Stimulated activated CD8-positive, alpha-beta memory T cell treated with anti-CD3 and anti-CD28 coated beads, Interleukin-4, amount 100 ng/mL, for 4 hours (primary cell): Measurements from ENCODE around the gene HMGB4.

Experiments
- DNase-seq, 2 donors: peaks; one replicate each; pipeline ENCODE4 v3.0.0-alpha.2; 2020; ENCODE audit warnings: low read depth in 2 of 2, low spot score in 1 of 2

Gene HMGB4

DNA sequence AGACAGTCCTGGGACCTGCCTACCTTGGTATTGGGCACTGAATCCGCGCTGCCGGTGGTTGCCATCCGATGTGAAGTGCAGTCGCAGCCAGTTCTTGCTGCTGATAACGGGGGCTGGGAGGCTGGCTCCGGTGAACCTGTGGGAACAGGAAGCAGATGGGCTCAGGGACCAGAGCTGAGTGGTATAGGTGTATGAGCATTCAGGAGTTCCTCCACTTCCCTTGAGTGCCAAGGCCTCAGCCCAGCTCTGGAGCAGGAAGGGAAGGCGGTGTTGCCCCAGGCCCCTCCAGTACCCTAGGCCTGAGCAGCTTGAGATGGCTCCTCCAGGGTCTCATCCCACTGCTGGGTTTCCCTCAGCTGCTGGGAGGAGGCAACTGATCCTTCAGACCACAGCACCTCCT, 17.0 kb upstream of the HMGB4 start:
- DNase-seq: no peak

DNA sequence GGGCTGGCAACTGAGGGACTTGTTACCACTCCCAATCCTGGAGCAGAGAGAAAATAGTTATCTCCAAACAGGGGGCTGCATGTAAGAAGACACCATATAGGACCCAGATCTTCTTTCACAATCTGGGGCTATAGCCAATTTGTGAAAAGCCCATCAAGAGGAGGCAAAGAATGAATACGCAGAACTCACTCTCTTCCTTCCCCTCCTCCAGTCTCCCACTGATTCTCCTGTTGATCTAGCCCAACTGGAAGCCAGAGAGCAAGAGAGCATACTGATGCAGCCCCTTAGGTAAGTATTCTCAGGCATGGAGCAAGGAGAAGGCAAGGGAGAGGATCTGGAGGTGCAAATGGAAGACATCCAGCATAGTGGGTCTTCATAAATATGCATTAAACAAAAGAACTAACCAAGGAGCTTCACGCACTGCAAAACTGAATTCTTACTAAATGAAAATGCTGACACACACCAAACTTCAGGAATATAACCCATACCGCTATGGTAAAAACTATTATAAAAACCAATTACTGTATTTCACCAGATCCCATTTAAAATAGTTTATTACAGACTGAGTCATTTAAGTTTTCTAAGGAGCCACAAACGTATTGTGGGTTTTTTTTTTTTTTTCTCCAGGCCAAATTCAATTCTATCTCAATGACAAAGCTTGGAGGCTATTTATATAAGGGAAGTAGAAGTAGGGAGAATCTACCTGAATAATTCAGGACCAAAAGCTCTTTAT, 15.5 kb upstream of the HMGB4 start:
- DNase-seq: no peak

DNA sequence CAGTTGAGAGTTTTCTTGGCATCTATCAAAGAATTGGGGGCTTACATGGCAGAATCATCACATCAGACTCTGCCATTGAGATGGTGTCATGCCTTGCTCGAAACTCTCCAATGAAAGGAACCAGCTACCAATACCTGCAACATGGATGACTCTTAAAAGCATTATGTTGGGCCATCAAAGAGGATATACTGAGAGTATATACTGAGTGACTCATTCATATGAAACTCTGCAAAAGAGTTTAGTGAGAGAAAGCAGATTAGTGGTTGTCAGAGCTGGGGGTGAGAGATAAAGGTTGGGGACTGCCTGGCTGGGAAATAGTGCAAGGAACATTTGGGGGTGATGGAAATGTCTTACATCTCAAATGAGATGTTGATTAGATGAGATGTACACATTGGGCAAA, 14.7 kb upstream of the HMGB4 start:
- DNase-seq: no peak

DNA sequence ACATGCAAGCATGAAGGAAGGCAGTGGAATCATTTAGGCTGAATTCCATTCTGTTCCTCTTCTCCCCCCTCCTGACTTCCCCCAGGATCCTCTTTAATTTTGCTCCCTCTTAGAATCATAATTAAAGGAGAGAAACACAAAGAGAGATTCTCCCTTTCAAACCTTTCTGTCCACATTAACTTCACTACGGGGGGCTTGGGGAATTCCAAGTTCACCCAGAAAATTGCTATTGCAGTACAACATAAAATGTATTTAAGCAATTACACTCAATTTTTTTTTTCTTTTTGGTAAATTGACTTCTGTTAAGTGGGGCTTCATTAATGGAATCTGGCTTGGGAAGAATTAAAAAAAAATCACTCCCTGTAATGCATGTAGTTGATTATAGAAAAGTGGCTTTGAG, 13.4 kb upstream of the HMGB4 start:
- no peak for DNase-seq

DNA sequence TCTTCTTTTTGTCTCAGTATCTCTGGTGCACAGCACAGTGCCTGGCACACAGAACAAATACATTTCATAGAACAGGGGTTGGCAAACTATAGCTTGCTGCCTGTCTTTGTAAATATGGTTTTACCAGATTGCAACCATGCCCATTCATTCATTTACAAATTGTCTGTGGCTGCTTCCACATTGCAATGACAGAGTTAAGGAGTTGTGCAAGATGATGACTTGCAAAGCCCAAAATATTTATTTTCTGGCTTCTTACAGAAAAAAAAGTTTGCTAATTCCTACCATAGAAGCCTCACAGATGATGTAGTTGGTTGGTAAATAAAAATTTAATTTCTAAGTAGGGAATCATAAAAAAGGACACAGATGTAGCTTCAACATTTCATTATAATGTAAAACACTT, 11.2 kb upstream of the HMGB4 start:
- no peak for DNase-seq

DNA sequence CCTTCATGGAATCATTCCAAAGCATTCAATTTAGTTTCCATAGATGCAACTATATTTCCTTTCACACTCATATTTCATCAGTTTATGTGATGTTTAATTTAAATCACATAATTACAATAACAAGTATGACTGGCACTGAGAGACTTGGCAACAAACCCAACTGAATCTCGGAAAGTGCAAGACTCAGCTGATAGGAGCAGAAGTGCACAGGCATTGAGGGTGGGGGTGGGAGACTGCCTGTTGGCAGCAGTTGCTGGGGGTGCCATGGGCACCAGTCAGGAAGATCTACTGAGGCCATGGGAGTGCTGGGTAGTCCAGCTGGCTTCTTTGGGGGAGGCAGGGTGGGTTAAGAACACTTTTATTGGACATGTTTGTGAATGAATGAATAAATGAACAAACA, 10.4 kb upstream of the HMGB4 start:
- no peak for DNase-seq

DNA sequence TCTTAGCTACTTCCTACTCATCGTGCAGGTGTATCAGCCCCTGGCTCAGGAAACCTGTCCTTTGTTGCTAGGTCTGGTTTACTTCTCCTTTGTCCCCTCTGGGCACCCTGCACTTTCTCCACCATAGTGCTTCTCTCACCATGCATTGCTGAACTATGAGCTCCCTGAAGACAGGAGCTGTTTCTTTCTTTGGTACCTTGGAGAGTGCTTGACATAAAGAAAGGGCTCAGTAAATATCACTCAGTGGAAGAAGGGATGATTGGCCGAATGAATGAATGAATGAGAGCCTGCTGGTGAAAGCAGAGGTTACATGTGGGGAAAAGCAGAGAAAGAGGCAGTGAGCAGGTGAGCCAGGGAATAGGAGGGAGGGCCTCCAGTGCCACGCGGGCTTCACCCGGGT, 9.8 kb upstream of the HMGB4 start:
- DNase-seq: no peak

DNA sequence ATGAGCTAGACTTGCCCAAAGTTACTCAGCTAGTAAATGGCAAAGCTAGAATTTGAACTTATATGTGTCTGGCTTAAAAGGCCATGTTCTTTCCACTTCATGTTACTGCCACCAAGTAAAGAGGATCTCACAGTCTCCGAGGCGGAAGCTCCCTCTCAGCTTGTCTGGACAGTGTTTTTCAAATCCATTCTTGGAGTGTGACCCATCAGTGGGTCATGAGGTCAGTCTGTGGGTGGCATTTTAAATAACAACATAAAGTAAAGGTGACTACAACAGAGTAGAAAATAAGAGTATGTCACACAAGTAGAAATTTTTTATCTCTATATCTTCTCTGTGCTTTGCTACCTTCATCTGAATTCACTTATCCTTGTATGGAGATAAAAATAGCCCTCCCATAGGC, 3.2 kb upstream of the HMGB4 start:
- no peak for DNase-seq

DNA sequence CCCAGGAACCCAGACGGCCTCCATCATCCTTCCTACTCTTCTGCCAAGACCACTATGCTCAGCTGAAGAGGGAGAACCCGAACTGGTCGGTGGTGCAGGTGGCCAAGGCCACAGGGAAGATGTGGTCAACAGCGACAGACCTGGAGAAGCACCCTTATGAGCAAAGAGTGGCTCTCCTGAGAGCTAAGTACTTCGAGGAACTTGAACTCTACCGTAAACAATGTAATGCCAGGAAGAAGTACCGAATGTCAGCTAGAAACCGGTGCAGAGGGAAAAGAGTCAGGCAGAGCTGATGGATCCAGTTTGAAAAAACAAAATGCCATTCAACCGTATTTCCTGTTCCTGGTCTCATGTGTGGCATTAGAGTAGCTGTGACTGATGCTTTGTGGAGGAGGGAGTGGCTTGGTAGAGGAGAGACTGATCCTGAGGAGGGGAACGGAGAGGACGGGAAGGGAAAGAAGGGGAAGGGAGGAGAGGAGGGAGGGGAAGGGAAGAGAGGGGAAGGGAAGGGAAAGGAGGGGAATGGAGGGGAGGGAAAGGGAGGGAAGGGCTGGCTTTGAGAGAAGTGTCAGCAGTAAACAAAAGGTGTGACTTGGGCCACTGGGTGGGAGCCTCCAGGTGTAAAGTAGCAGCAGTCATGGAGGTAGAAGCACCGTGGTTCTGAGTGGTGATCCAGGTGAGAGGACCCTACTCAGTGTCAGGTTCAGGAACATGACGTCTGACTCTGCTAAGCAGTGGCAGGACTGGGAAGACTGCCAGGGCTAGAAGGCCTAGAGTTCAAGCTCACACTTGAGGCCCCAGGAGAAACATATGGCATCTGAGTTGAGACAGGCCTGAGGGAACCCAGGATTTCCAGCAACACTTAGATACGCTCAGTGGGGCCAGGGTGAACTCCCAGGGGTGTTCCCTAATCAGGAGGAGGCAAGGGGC, 846 bp downstream of the HMGB4 start:
- no peak for DNase-seq

DNA sequence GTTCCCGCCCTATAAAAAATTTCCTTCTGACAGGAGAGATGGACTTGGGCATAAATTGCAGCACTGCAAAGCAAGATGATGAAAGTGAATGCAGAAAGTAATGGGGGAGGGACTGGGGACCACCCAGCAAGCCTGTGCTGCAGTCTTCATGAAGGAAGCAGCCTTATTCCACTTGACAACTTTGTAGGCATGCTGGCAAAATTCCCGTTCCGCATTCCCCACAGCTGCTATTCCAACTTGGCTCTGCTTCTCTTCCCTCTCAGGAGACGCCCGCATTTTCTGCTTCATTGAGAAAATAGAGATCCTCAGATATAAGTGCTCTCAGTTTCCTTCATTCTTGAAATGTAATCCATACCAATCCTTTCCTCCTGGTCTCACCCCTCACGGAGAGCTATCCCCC, 2.4 kb downstream of the HMGB4 start:
- no peak for DNase-seq

DNA sequence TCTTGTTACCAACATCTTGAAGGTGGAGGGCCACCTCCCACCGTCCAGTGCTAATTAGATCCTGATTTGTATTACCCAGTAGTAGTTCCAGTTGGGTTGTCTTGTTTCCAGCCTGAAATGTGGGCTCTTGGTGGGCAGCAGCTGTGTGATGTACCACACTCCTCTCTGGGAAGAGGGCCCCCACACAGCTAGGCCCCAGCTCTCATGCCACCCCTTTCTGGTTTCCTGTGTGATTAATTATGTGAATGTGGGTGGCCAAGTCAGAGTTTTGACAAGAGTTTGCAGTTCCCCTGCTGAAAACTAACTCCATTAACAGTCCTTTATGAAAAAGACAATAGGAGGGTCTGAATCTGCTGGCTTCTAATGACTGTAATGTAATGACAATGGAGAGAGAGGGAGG, 3.8 kb downstream of the HMGB4 start:
- DNase-seq: no peak

DNA sequence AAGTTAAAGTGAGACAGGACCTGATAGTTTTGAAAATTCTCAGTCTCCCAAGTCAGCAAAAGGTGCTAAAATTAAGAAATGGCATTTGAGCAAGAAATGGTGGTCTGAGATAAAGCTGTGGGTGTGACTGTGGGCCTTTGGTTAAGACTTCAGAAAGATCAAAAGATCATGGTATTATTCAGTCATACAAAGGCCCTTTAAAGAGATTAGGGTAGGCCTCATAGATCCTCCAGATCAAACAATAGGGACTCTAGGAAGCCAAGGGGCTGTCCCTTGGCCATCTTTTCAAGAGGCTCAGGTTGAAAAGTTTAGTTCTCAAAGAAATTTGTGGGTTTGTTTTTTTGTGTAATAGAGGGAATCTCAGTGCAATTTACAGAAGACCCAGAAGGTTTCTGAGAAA, 8.4 kb downstream of the HMGB4 start:
- no peak for DNase-seq

DNA sequence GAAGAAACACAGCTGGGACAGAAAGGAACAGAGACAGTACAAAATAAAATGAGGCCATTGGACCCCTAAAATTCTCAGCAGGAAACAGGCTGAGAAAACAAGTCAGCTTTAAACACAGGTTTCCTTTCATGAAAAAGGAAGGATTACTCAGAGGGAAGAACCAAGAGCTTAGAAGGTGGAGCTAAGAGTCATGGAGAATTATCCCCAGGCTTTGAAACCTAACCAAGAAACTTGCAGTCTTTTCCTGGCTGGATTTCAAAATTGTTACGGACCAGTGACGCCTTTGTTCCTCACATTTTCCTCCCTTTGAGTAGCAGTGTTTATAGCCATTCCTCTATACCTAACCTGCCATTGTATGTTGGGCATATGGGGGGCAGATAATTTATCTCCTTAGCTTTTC, 8.8 kb downstream of the HMGB4 start:
- DNase-seq: no peak

DNA sequence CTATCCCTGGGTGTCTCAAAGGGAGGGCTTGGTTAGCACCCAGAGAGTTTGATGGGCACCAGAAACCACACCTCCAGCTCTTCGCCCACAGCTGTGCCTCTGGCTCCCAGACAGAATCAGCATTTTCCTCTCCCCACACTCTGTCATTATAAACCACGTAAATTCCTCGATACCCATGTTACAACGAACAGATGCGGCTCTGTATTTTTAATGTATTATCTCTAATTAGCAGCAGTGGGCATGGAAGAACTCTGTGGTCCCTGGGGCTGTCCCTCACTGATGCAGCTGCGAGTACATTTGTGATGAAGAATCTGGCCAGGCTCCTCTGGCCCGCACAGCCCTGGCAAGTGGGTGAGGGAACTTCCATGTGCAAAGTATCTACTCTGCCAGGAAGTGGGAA, 10.8 kb downstream of the HMGB4 start:
- DNase-seq: no peak

DNA sequence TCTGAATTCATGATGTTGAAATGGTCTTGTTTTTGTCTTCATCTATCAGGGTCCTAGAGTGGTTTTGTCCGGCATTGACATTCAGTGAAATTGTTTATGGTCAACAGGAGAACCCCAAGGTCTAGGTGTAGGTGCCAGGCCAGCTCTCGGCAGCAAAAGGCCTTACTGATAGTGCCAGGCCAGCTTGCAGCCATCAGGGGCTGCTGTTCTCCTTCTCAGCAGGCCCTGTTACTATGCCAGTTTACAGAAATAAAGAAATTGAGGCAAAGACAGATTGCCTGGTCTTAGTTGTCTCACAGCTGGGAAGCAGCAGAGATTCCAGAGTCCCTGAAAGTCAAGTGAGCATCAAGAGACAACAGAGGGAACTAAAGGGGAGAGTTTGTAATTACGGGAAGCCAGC, 12.0 kb downstream of the HMGB4 start:
- no peak for DNase-seq

DNA sequence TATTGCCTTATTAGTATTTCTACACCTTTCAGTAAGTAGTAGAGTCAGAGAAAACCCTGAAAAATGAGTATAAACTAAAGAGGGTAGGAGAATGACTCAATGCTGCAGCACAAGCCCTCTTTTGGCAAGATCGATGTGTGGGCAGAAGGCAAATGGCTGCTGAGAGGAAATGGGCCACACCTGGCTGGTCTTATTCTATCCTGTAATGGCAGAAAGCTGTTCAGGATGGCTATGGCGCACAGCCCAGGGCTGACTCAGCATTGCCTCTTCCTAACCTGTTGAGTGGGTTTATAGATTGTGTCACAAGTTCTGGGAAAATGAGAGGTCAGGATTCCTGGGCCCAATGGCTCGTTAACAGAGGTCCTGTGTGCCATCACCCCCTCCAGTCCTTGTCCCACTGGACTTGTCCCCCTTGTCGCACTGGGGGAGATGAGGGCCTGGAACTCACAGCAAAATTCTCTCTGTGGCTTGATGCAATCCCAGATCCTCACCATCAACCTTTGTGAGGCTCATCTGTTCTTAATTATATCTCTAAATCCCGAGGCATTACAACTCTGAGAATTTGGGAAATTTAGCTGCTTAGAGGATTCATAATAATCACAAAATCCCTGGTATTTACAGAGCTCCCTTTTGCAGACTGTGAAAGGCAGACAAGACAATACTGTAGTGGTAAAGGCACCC, 13.2 kb downstream of the HMGB4 start:
- DNase-seq: no peak

DNA sequence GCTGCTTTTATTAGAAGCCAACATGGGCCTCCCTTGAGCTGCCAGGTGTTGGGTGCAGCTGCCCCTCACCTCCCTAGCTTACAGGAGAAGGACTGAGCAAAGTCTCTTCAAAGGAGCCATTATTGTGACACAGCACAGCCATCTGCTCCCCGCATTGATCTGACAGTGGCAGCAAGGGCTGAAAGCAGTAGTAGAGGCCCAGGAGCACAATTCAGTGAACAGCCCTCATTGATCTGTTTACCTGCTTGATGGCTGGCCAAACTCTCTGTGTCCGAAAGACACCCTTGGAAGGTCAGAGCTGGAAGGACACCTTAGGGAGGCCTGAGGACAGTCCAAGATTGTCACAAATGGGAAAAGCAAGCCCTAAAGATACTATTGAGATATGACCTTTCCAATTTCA, 14.5 kb downstream of the HMGB4 start:
- no peak for DNase-seq

DNA sequence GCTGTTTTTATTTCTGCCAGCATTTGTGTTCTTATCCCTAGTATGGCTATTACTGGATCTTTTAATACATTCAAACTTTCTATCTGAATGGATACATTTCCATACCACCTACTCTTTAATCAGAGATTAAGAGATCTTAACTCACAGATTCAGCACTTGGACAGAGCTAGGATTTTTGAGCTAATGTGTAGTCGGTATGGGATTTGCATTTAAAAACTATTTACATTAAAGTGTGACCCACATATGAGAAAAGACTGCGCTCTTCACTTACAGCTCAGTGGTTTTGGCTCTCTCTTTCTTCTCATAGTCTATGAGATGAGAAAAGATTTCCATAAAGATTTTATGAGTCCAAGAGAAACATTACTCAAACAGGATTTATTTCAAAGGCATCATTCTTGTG, 16.4 kb downstream of the HMGB4 start:
- no peak for DNase-seq

DNA sequence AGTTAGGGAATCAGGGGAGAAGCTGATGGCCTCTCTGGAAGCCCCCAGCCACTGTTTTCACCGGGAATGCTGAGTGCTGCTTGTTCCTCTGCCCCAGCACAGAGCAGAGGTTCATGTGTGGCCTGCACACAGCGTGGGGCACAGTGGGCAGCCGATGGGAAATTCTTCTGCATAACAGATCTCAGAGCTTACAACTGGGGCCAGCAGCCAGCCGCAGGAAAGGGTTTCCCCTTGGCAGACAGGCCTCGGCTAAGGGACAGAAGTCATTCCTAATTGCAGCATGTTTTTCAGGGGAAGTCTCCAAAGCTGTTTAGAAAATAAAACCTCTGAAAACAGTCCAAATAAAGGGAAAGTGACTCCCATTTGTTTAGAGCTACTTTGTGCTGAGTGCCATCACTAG, 22.6 kb downstream of the HMGB4 start:
- no peak for DNase-seq

DNA sequence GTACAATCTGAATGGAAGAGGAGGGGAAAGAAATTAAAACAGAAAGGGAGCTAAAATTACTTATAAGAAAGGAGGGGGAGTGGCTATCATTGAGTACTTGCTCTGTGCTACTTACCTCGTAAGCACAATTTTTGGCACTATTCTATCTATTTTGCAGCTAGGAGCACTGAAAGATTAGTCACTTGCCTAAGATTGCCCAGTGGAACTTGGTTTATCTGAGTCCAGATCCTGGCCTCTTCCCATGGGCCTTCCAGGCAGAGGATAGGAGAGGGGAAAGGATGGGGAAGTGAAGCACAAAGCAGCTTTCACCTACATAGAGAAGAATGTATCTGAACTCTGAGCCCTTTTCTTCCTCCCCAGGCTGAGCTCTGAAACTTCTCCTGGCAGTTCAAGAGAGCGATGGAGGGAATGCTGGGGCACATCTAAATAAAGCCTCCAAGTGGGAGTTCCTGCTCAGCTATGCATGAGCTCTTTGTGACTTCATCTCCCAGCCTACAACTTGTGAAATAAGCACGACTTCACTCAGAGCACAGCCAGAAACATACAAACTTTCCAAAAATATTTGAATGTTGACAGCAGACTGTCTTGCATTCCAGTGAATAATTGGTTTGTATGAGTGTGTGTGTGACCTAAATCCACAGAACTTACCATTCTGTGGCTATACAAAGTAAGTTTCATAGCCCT, 29.4 kb downstream of the HMGB4 start:
- DNase-seq: no peak

DNA sequence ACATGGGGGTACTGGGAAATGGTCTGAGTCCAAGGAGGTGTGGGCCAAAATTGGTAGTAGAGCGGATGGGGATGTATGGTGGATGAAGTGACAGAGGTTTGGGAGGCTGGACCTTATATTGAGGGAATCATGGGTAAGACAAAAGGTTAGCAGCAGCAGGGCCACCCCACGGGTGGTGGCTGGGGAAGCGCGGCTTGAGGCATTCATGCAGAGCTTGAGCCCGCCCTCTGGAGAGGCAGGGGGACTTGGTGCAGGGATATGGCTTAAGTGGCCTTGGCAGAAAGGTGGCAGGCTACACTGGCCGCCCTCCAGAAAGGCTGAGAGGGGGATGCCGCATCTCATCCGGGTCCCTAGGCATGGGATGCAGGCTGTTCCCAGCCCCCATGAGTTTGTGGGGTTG, 31.5 kb downstream of the HMGB4 start:
- no peak for DNase-seq

DNA sequence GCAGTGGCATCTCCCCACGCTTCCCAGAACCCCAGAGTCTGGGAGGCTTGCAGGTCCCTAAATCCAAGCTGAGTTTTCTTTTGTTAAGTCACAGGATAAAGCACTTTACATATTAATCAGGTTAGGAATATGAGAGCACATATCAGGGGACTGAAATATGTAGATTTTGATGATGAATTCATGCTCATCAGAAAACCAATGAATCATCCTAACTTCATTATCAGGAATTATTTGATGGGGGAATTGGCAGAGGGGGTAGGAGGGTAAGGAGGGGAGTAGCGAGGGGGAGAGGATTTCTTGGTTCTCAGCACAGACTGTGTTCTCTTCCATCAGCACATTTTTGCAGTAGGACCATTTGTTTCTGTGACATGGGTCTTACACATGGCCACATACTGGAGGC, 32.1 kb downstream of the HMGB4 start:
- DNase-seq: no peak
